NCI-H1048 (cell line): ENCODE data around the gene CMIP.

Experiments used
- DNase-seq: peaks from one replicate; lab custom pipeline; 2025; lab: John Stamatoyannopoulos, UW

The CMIP gene

DNA sequence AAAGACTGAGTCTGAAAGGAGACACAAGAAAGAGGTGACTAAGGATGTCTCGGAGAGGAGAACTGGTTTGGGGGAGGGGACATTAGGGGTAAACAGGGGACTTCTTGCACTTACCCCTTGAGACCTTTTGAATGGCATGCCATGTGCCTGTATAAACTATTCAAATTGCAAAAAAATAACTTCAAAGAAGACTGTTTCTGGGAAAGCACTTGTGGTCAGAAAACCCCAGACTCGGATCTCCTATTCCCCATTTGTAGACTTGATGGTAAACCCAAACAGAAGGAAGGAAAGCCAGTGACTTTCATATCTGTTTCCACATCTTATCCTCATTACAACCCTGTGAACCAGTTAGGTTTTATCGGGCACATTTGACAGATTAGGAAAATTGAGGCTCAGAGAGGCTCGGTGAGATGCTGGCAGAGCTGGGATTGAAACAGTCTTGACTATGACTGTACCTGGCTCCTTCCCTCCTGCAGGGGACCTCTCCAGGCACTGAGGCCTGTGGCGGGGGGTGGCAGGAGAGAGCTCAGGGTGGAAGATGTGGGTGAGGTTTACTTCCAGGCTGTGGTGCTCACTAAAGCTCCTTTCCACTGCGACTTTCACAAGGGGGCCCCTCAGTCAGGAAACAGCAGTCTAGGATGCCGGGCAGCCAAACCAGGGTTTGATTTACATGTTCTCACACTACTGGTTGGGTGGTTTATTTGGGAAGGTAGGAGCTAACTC, 304.0 kb downstream of the CMIP start:
- no peak for DNase-seq

DNA sequence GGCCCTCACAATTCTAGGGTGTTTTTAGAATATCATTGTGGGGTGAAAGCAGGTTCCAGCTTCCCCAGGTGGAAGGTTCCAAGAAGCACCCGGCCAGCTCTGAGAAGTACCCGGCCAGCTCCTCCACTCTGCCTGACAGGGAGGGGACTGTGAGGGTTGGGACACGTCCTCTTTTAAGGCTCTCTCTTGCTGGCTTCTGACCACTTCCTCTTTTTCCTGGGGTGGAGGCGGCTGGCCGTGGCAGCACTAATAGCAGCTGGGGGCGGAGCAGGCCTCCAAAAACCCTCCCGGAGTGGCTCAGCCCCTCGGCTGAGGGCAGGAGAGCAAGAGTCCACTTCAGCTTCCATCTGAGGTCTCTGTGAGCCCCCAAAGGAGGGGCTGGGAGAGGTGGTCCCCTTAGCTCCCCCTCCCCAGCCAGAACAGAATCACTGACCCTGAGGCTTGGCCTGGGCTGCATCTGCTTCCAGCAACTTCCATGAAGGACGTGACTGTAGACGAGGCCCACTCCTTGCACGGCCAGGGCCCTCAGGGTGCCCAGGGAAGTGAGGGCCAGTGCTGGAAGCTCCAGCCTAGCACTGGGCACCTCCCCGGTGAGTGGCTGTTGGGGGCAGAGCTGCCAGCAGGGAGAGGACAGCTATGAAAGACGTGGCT, 307.7 kb downstream of the CMIP start:
- DNase-seq = no peak

DNA sequence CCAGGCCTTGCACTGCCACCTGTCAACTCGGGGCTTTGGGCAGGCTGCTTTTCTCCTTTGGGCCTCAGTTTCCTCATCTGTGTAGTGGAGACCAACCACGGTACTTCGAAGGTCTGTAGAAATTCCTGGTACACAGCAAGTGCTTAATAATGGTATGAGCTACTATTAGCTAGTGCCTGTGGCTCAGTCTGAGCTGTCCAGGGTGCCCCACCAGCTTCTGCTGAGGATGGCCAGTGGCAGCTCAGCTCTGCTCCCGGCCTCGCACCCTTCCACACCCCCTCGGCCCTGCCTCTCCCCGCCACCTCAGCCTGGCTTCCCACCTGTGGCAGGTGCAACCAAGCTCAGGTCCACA, 308.2 kb downstream of the CMIP start:
- DNase-seq = no peak

DNA sequence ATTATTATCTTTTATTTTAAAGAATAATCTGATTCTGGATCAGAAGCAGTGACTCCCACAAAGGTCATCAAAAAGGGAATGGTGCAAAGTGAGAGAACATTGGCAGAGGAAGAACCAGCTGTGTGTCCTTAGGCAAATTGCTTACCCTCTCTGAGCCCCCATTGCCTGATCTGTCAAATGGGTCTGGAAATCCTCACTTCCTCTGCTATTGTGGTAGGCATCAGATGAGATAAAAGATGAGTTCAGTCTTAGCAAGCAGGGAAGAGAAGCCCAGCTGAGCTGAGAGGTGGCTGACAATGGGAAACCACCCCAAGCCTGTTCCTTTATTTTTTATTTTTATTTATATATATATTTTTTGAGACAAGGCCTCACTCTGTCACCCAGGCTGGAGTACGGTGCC, 310.2 kb downstream of the CMIP start:
- DNase-seq = no peak

DNA sequence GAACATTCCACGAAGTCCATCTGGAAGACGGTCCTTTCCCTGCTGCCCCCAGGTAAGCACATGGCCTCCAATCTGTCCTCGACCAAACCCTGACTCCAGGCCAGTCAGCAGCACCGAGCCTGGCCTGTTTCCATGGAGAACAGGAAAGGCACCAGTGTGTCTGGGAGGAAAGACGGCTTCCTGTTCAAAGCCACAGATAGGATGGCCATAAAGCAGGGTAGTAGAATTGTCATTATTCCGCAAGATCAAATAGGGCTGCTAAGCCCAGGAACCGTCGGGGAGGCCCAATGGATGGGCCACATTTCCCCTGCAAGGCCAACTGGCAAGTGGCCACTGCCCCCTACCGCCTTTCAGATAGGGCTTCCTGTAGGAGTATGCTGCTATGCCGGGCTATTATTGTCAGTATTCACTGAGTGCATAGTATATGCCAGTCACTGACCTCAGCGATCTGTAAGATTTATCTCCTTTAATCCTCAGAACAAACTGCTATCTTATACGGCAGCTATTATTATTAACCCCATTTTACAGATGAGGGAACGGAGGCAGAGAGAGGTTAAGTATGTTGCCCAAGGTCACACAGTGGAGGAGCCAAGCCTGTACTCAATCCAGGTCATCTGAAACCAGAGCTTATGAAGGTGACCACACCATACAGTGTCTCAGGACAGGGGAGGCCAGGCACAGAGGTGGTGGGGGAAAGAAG, 311.5 kb downstream of the CMIP start:
- DNase-seq = no peak

DNA sequence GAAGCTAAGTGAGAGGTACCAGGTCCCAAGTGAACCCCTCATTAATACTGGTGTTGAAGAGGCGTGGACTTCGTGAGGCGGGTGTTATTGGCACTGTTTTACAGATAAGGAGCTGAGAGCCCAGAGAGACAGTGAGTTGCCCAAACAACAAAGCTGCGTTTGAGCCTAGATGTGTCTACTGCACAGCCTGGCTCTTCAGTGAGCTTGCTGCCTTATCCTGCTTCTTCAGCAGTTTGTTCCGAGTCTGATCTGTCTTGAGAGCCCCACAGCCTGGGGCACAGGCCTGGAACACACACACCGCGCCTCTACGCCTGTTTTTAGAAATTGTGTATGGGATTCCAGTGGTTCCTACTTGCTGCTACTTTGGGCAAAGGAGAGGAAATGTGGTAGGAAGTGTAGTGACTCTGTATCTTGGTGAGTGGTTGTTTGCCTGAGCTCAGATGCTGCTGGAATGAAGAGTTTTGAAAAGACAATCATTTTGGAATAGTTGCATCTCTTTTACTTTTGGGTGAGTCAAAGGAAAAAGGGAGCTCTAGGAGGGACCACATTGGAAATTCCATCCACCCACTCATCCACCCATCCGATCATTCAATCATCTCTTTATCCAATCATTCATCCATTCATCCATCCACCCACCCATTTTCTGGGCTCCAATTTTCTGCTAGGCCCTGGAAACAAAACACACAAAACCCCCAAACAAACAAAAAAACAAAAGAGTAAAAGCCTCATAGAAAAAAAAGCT, 312.2 kb downstream of the CMIP start:
- DNase-seq = no peak

DNA sequence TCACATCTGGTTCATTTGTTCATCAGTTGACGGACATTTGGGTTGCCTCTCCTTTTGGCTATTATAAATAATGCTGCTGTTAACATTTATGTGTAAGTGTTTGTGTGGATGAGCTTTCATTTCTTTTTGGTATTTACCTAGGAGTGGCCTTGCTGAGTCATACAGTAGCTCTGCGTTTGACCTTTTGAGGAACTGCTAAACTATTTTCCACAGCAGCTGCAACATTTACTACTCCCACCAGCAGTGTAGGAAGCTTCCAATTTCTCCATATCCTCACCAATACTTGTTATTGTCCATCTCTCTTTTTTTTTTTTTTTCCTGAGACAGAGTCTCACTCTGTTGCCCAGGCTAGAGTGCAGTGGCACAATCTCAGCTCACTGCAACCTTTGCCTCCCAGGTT, 313.8 kb downstream of the CMIP start:
- no peak for DNase-seq
